ENCODE results near the gene DNAAF6.
"Not testable (repeated sequence)": the region's sequence is repeated elsewhere in the genome, so short reads cannot be mapped to it uniquely, and the experiment has no call there.

Gene DNAAF6

GRCh38 chrX:107205770-107206696 lies at the start of gene DNAAF6, which contains the start of gene NUP62CL:
Gene DNAAF6 (plus strand): TSS chrX:107206611. CDS start chrX:107212876, 6,265 bp downstream.
Gene NUP62CL (minus strand): TSS chrX:107206433. CDS start chrX:107175146, 31,287 bp downstream.
- no peak for DNase-seq (ENCODE audit: low read depth in 2 of 2)

GRCh38 chrX:107157618-107158017 lies 48.8 kb upstream of the DNAAF6 start:
- DNase-seq (ENCODE audit: low read depth in 2 of 2), result not testable (repeated sequence)

DNA sequence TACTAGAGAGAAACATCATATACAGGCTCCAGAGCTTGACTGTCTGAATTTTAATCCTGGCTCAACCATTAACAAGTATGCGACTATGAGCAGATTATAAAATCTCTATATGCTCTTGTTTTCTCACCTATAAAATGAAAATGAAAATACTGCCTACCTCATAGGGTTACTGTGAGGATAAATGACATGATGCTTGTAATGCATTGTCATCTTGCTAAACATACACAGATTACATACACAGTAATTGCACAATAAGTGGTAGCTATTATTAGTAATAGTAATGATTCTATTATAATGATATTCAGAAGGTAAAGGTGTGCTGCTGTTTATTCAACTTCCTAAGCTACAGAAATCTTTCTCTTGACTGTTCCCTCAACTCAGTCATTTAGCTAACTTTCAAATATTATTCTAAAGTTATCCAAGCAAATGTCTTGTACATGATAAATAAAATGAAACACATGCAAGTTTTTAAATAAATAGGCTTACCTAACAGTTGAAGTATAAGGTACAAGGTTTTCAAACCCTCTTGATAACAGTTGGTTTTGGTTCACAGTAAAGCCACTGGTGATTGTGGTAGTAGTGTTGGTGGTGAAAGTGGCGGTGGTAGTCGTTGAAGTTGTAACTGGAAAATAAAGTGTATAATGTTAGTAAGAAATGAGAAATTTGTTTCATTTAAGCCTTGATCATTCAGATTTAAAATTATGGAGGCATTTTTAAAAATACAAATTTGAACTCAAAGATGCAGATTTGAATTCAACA lies 39.1 kb upstream of the DNAAF6 start:
- DNase-seq (ENCODE audit: low read depth in 2 of 2), result no peak

- DNase-seq (ENCODE audit: low read depth in 2 of 2), result no peak
Measured at GRCh38 chrX:107168257-107168656, 38.2 kb upstream of the DNAAF6 start.

GRCh38 chrX:107168712-107169111 lies 37.7 kb upstream of the DNAAF6 start:
- DNase-seq (ENCODE audit: low read depth in 2 of 2), result no peak

DNA sequence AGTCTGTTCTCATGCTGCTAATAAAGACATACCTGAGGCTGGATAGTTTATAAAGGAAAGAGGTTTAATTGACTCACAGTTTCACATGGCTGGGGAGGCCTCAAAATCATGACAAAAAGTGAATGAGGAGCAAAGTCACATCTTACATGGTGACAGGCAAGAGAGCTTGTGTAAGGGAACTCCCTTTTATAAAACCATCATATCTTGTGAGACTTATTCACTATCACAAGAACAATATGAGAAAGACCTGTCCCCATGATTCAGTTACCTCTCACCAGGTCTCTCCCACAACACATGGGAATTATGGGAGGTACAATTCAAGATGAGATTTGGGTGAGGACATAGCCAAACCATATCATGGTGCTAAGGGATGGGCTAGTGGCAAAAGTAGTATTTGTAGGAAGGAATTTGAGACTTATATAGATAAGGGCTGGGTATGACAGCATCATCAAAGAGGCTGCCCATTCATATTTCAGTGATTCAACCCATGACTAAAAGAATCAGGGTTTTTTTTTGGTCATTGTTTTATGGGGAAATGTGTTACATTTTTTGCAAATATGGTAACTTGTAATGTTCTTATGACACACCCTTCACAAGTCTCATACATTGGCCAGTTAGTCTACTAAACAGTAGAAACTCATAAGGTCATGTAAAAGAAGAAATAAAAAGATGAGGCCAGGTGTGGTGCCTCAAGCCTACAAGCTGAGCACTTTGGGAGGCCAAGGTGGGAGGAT lies 34.9 kb upstream of the DNAAF6 start:
- DNase-seq (ENCODE audit: low read depth in 2 of 2), result no peak

DNA sequence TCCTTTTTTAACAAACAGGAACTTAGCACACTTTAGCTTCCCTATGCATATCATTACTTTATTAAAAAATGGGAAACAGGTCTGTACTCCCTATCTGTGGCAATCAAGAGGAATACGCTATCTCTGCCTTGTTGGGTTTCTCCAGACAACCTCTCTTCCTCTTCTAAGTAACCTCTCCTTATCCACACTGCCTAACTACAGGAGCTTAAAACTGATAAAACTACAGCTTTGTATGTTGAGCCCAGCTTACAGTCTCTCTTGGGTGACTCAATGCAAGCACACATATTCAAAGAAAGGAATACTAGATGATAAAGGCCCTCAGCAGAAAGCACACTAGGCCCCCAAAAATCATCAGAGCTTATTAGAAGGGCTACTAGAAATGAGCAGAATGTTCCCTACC lies 9.1 kb upstream of the DNAAF6 start:
- DNase-seq (ENCODE audit: low read depth in 2 of 2), result no peak

DNA sequence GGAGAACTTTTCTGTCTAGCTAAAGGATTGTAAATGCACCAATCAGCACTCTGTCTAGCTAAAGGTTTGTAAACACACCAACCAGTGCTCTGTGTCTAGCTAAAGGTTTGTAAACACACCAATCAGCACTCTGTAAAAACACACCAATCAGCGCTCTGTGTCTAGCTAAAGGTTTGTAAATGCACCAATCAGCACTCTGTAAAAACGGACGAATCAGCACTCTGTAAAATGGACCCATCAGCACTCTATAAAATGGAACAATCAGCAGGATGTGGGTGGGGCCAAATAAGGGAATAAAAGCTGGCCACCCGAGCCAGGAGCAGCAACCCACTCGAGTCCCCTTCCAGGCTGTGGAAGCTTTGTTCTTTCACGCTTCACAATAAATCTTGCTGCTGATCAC lies 8.3 kb upstream of the DNAAF6 start:
- DNase-seq (ENCODE audit: low read depth in 2 of 2), result not testable (repeated sequence)

- DNase-seq (ENCODE audit: low read depth in 2 of 2), result no peak
Measured at GRCh38 chrX:107199491-107199890, 6.9 kb upstream of the DNAAF6 start.

- DNase-seq (ENCODE audit: low read depth in 2 of 2), result no peak
Measured at GRCh38 chrX:107204068-107204605, 2.3 kb upstream of the DNAAF6 start.

DNA sequence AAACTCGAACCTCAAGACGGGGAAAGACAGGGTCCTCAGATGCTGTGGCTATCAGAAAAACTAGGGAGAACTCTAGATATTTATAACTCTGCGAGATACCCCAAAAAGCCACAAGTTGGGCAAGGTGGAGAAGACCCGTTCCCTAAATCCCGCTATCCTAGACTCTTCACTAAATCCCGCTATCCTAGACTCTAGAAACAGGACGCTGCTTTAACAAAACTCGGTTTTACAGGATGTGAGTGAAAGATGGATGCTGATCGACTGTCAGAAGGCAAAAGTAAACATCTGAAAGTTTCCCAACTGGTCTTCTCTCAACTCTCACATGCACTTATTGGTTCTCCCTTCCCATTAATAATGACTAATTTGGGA lies 270 bp downstream of the DNAAF6 start:
- no peak for DNase-seq (ENCODE audit: low read depth in 2 of 2)

GRCh38 chrX:107207089-107207488 lies 678 bp downstream of the DNAAF6 start:
- no peak for DNase-seq (ENCODE audit: low read depth in 2 of 2)

DNA sequence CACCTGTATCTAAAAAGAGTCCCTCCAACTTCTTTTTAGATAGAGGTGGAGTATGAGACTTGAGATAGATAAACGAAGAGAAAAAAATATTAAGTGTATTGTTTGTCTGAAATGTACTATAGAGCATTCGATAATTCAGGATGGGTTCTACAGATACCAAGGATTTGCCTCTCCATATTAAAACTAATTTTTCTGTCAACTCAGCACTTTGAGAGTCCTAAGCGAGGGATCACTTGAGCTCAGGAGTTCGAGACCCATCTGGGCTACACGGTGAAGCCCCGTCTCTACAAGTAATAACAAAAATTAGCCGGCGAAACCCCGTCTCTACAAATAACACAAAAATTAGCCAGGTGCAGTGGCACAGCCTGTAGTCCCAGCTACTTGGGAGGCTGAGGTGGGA lies 1.5 kb downstream of the DNAAF6 start:
- DNase-seq (ENCODE audit: low read depth in 2 of 2), result no peak

DNA sequence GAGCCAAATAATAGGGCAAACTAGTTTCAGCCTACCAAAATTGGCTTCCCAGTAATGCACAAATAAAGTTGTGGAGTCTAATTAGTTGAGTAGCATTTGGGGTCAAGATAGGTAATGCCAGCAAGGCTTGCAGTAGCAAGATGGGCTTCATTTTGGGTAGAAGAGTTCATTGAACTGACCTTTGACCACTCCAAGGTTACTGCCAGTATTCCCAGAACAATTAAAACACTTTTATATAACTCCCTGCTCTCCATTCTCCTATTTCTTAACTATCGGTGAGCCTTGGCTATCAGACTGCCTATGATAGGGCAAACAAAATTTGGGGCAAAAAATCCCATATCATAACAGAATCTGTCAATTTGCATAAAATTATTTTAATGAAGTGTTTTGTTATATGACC lies 7.1 kb downstream of the DNAAF6 start:
- no peak for DNase-seq (ENCODE audit: low read depth in 2 of 2)

GRCh38 chrX:107226757-107227156 lies 20.3 kb downstream of the DNAAF6 start:
- no peak for DNase-seq (ENCODE audit: low read depth in 2 of 2)

- no peak for DNase-seq (ENCODE audit: low read depth in 2 of 2)
Measured at GRCh38 chrX:107227780-107228485, 21.5 kb downstream of the DNAAF6 start.

DNA sequence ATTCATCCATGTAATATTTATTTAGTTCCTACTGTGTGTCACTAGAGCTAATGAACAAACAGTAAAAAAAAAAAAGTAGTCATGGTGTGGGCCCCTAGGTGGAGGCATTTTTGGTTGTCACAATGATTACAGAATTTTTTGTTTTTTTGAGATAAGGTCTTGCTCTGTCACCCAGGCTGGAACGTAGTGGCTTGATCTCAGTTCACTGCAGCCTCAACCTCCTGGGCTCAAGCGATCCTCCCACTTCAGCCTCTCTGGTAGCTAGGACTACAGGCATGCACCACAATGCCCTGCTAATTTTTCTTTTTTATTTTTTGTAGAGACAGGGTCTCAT lies 22.0 kb downstream of the DNAAF6 start:
- no peak for DNase-seq (ENCODE audit: low read depth in 2 of 2)

DNA sequence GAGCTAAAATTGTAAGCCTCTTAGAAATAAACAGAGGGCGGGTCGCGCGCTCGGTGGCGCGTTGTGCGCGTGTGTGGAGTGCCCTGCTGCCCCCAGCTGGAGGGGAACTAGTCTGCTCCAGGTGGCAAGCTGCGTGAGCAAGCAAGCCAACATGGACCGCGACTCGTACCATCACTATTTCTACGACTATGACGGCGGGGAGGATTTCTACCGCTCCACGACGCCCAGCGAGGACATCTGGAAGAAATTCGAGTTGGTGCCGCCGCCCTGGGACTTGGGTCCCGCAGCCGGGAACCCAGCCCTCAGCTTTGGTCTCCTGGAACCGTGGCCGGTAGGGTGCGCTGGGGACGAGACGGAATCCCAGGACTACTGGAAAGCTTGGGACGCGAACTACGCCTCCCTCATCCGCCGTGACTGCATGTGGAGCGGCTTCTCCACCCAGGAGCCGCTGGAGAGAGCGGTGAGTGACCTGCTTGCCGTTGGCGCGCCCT lies 66.1 kb downstream of the DNAAF6 start:
- no peak for DNase-seq (ENCODE audit: low read depth in 2 of 2)

DNA sequence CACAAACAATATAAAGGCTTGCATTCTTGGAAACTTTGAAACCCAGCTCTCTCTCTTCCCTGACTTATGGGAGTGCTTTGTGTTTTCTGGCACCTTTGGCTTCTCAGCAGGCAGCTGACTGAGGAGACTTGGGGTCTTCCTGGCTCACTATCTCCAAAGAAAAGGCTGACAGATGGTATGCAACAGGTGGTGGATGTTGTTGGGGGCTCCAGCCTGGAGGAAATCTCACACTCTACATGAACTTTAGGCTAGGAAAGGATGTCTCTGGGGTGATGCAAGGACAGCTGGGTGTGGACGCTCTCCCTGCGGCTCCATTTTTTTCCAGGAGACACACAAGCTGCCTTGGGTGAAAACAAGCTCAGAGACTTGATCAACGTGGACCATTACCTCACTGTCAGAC lies 67.4 kb downstream of the DNAAF6 start:
- no peak for DNase-seq (ENCODE audit: low read depth in 2 of 2)

GRCh38 chrX:107288676-107289075 lies 82.3 kb downstream of the DNAAF6 start:
- DNase-seq (ENCODE audit: low read depth in 2 of 2), result no peak

GRCh38 chrX:107290019-107290418 lies 83.6 kb downstream of the DNAAF6 start:
- no peak for DNase-seq (ENCODE audit: low read depth in 2 of 2)

Data from fibroblast of skin of left quadriceps (primary cell).